GM18858 (cell line): ENCODE results near the gene RNASE9.
"Not testable (repeated sequence)": the region's sequence is repeated elsewhere in the genome, so short reads cannot be mapped to it uniquely, and the experiment has no call there.

Experiments used
- ATAC-seq: cut with Tn5 transposase; IDR thresholded peaks from one replicate; pipeline ENCODE4 v1.9.1; 2021; ENCODE audit not compliant: unreplicated experiment

RNASE9 gene

DNA sequence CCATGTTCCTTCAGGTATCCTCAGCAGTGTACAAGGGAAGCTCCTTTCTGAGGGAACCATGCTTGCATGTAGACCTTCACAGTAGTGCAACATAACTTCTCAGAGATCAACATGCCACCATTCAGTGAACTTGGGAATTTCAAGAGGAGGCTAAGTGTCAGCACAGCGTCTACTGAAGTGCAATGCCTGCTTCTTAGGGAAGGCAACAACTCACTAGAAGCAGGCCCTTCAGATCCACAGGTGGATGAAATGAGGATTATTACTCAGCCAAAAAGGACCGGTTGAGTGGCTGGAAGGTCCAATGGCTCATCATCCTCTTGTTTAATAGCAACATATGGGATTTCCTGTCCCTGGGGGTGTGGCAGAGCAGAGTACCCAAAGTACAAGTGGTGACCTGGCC lies 36.8 kb downstream of the RNASE9 start:
- ATAC-seq, result no peak

DNA sequence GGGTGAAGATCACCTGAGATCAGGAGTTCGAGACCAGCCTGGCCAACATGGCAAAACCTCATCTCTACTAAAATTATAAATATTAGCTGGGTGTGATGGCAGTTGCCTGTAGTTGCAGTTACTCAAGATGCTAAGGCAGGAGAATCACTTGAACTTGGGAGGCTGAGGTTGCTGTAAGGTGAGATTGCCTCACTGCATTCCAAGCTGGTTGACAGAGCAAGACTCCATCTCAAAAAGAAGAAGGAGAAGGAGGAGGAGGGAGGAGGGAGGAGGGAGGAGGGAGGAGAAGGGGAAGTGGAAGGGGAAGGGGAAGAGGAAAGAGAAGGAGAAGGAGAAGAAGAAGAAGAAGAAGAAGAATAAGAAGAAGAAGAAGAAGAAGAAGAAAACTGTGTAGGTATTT lies 38.5 kb downstream of the RNASE9 start:
- ATAC-seq, result no peak

DNA sequence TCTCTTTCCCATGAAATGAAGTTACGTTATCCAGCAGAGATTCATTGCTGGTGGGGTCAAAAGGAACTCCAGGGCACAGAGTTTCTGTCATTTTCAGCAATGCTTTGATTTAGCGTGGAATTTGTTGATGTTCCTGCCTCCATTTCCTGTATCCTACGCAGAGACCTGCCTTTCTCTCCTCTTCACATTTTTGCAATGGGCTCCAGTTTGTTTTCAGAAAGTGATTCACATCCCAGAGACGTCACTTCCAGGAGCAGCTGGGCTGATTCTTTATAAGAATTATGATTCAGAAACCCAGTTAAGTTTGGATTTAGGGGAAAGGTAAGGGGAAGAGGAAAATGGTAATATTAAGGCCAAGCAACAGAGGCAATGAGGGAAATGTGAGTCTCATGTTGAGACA lies 43.9 kb downstream of the RNASE9 start:
- ATAC-seq, result no peak

DNA sequence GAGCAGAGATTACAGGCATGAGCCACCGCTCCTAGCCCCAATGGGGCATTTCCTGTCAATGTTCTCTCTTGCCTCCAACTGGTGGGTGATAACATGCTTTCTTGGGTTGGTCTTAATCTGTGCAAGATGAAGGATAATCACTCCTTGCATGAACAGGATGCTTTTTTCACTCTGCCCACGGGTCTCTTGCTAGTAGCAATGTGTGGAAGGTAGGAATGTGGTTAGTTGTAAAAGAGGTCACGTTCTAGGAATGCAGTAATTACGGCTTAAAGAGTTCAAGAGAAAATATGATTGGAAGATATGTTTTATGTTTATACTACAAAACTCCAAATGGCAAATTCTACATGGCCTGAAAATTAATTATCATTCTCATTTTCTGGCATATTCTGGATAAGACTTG lies 45.0 kb downstream of the RNASE9 start:
- no peak for ATAC-seq

DNA sequence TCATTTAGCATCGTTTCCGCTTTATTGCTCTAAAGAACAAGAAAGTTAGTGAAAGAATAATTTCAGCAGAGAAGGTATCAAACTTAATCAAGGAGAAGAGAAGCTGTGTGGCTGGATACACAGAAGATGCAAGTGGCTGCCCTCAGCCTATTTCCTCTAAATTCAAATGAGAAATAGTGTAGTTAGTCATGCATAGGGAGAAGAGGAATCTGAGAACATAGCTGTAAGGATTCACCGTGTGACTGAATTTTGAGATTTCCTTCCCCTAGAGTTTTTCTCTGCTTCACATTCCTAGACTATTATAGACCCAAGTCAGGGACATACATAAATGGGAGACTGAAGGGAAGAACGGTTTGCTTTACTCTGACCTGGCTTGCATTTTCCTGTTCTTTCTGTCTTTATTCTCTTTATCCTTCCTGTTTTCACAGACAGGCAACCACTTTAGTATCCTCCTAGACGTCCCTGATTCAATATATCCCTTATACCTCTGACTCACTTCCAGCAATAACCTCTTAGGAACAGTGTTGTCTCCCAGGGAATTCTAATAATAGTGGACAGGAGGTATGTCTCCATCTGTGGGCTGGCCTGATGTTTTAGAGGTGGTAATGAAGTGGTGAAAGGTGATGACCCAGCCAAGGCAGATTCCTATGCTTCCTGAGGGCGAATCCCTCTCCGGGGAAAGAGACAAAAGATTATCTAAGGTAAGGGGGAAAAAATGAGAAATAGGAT lies 48.5 kb downstream of the RNASE9 start:
- no peak for ATAC-seq

DNA sequence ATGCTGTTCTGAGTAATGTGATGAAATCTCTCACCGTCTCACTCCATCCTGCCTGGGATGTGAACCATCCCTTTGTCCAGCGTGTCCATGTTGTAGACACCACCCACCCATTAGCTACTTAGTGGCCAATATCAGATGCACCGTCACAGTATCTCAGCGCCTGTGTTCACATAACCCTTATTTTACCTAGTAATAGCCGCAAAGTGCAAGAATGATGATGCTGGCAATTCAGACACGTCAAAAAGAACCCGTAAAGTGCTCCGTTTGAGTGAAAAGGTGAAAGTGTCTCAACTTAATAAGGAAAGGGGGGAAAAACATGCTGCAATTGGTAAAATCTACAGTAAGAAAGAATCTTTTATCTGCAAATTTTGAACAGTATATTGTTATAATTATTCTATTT lies 52.5 kb downstream of the RNASE9 start:
- no peak for ATAC-seq

DNA sequence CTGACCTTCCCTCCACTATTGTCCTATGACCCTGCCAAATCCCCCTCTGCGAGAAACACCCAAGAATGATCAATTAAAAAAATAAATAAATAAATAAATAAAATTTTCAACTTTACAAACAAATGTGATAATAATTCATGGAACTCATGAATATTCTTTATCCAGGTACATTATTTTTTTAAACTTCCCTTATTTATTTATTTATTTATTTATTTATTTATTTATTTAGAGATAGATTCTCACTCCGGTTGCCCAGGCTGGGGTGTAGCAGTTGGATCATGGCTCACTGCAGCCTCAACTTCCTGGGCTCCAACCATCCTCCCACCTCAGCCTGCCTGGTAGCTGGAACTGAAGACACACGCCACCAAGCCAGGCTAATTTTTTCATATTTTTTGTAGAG lies 53.3 kb downstream of the RNASE9 start:
- not testable (repeated sequence) for ATAC-seq

DNA sequence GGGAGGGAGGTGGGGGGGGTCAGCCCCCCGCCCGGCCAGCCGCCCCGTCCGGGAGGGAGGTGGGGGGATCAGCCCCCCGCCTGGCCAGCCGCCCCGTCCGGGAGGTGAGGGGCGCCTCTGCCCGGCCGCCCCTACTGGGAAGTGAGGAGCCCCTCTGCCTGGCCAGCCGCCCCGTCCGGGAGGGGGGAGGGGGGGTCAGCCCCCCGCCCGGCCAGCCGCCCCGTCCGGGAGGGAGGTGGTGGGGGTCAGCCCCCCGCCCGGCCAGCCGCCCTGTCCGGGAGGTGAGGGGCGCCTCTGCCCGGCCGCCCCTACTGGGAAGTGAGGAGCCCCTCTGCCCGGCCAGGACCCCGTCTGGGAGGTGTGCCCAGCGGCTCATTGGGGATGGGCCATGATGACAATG lies 54.1 kb downstream of the RNASE9 start:
- not testable (repeated sequence) for ATAC-seq

DNA sequence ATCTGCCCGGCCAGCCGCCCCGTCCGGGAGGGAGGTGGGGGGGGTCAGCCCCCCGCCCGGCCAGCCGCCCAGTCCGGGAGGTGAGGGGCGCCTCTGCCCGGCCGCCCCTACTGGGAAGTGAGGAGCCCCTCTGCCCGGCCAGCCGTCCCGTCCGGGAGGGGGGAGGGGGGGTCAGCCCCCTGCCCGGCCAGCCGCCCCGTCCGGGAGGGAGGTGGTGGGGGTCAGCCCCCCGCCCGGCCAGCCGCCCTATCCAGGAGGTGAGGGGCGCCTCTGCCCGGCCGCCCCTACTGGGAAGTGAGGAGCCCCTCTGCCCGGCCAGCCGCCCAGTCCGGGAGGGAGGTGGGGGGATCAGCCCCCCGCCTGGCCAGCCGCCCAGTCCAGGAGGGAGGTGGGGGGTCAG lies 54.6 kb downstream of the RNASE9 start:
- ATAC-seq, result not testable (repeated sequence)
